Astrocyte (in vitro differentiated cells and primary cell): ENCODE data around the gene QSOX2.

Experiments
- CTCF ChIP-seq: IDR thresholded peaks from 2 replicates; pipeline ENCODE4 v1.5.1; 2011; ENCODE audit warnings: low read depth, mild to moderate bottlenecking, inconsistent platforms, low read length, moderate library complexity; ENCODE audit not compliant: insufficient read depth
- EZH2 ChIP-seq: IDR thresholded peaks from 2 replicates; pipeline ENCODE4 v1.6.1; 2012; ENCODE audit warnings: mild to moderate bottlenecking, low read length, inconsistent platforms; ENCODE audit not compliant: insufficient read depth

- TF ChIP-seq CTCF, result no peak
- no peak for TF ChIP-seq EZH2
Observed at GRCh38 chr9:136177224-136177623, 68.4 kb downstream of the QSOX2 start.
